NCI-H2171 (cell line): ENCODE measurements around the gene FAM227B.
"Not testable (repeated sequence)": the region's sequence is repeated elsewhere in the genome, so short reads cannot be mapped to it uniquely, and the experiment has no call there.

Experiments
- DNase-seq: peaks from one replicate; lab custom pipeline; 2025; lab: John Stamatoyannopoulos, UW

Gene FAM227B

GRCh38 chr15:49492830-49493229 lies 127.8 kb downstream of the FAM227B start:
- no peak for DNase-seq

- no peak for DNase-seq
These were observed 128.5 kb downstream of the FAM227B start for GRCh38 chr15:49492151-49492550.

GRCh38 chr15:49490966-49491365 lies 129.7 kb downstream of the FAM227B start:
- DNase-seq, result no peak

GRCh38 chr15:49485401-49485800 lies 135.2 kb downstream of the FAM227B start:
- not testable (repeated sequence) for DNase-seq

GRCh38 chr15:49478982-49479381 lies 141.6 kb downstream of the FAM227B start:
- not testable (repeated sequence) for DNase-seq

GRCh38 chr15:49478021-49478420 lies 142.6 kb downstream of the FAM227B start:
- DNase-seq, result not testable (repeated sequence)

- no peak for DNase-seq
These were observed 147.6 kb downstream of the FAM227B start for GRCh38 chr15:49473031-49473430.

GRCh38 chr15:49472338-49472737 lies 148.3 kb downstream of the FAM227B start:
- no peak for DNase-seq

GRCh38 chr15:49471733-49472132 lies 148.9 kb downstream of the FAM227B start:
- no peak for DNase-seq

- DNase-seq, result not testable (repeated sequence)
These were observed 149.4 kb downstream of the FAM227B start for GRCh38 chr15:49471248-49471647.

- no peak for DNase-seq
These were observed 152.2 kb downstream of the FAM227B start for GRCh38 chr15:49468481-49468839.

- no peak for DNase-seq
These were observed 152.7 kb downstream of the FAM227B start for GRCh38 chr15:49467746-49468480.

- no peak for DNase-seq
These were observed 154.5 kb downstream of the FAM227B start for GRCh38 chr15:49466119-49466518.

- DNase-seq, result no peak
These were observed 156.1 kb downstream of the FAM227B start for GRCh38 chr15:49464522-49464921.

- DNase-seq, result no peak
These were observed 158.3 kb downstream of the FAM227B start for GRCh38 chr15:49462232-49462844.

GRCh38 chr15:49460411-49460941 lies 160.1 kb downstream of the FAM227B start:
- no peak for DNase-seq

- DNase-seq, result no peak
These were observed 162.5 kb downstream of the FAM227B start for GRCh38 chr15:49458145-49458544.

GRCh38 chr15:49456166-49456565 lies 164.5 kb downstream of the FAM227B start:
- DNase-seq, result no peak

- DNase-seq, result no peak
These were observed 168.0 kb downstream of the FAM227B start for GRCh38 chr15:49452595-49452994.

GRCh38 chr15:49441816-49442215 lies 178.8 kb downstream of the FAM227B start:
- no peak for DNase-seq

GRCh38 chr15:49441356-49441755 lies 179.3 kb downstream of the FAM227B start:
- no peak for DNase-seq

GRCh38 chr15:49439678-49440395 lies 180.8 kb downstream of the FAM227B start:
- DNase-seq, result no peak
